SK-N-SH treated with all-trans-retinoic acid at 6 μM for 48 hours (cell line): Measurements from ENCODE around the gene TMEM141.

ENCODE experiments used
- ARNTL ChIP-seq: fragments of 450-650 bp; formaldehyde crosslinking; IDR thresholded peaks from 2 replicates; pipeline ENCODE4 v1.5.0; 2020; ENCODE audit warnings: low read depth, mild to moderate bottlenecking, moderate library complexity, borderline replicate concordance
- BACH2 ChIP-seq: fragments of 250-450 bp; sonication (Bioruptor Pico); IDR thresholded peaks from 2 replicates; pipeline ENCODE4 v1.9.0; 2021; ENCODE audit warnings: mild to moderate bottlenecking, borderline replicate concordance
- ESRRG ChIP-seq: fragments of 250-450 bp; sonication (Bioruptor Pico); IDR thresholded peaks from 2 replicates; pipeline ENCODE4 v1.6.1; 2021; ENCODE audit warnings: mild to moderate bottlenecking
- GLIS3 ChIP-seq: fragments of 250-450 bp; sonication (Bioruptor Pico); IDR thresholded peaks from 2 replicates; pipeline ENCODE4 v1.5.0; 2020; ENCODE audit warnings: mild to moderate bottlenecking, moderate library complexity
- PATZ1 ChIP-seq: fragments of 250-450 bp; sonication (Bioruptor Pico); IDR thresholded peaks from 2 replicates; pipeline ENCODE4 v1.8.0; 2020; ENCODE audit warnings: mild to moderate bottlenecking, moderate library complexity, borderline replicate concordance
- POU6F1 ChIP-seq: fragments of 250-450 bp; sonication (Bioruptor Pico); IDR thresholded peaks from 2 replicates; pipeline ENCODE4 v1.8.0; 2021; ENCODE audit warnings: low read depth, mild to moderate bottlenecking, moderate library complexity, borderline replicate concordance
- PPARA ChIP-seq: fragments of 250-450 bp; sonication (Bioruptor Pico); IDR thresholded peaks from 2 replicates; pipeline ENCODE4 v1.5.0; 2020; ENCODE audit warnings: mild to moderate bottlenecking, borderline replicate concordance
- RARB ChIP-seq: fragments of 250-450 bp; sonication (Bioruptor Pico); IDR thresholded peaks from 2 replicates; pipeline ENCODE4 v1.8.0; 2021; ENCODE audit warnings: mild to moderate bottlenecking, moderate library complexity
- SNAI2 ChIP-seq: fragments of 250-450 bp; sonication (Bioruptor Pico); IDR thresholded peaks from 2 replicates; pipeline ENCODE4 v1.5.0; 2020; ENCODE audit warnings: mild to moderate bottlenecking, moderate library complexity
- ZC3H10 ChIP-seq: fragments of 250-450 bp; sonication (Bioruptor Pico); IDR thresholded peaks from 2 replicates; pipeline ENCODE4 v1.5.1; 2021; ENCODE audit warnings: mild to moderate bottlenecking, moderate library complexity
- ZFP3 ChIP-seq: fragments of 250-450 bp; sonication (Bioruptor Pico); IDR thresholded peaks from 2 replicates; pipeline ENCODE4 v1.5.0; 2020; ENCODE audit warnings: mild to moderate bottlenecking, moderate library complexity
- ZFP30 ChIP-seq: fragments of 450-650 bp; formaldehyde crosslinking; IDR thresholded peaks from 2 replicates; pipeline ENCODE4 v1.5.0; 2022; ENCODE audit warnings: mild to moderate bottlenecking, moderate library complexity
- ZNF70 ChIP-seq: fragments of 450-650 bp; formaldehyde crosslinking; IDR thresholded peaks from 2 replicates; pipeline ENCODE4 v1.5.0; 2020; ENCODE audit warnings: mild to moderate bottlenecking, moderate library complexity
- TF ChIP-seq, protein P1 (sequence below): fragments of 250-450 bp; sonication (Bioruptor Pico); IDR thresholded peaks from 2 replicates; pipeline ENCODE4 v1.5.1; 2021; ENCODE audit warnings: mild to moderate bottlenecking, moderate library complexity

DNA sequence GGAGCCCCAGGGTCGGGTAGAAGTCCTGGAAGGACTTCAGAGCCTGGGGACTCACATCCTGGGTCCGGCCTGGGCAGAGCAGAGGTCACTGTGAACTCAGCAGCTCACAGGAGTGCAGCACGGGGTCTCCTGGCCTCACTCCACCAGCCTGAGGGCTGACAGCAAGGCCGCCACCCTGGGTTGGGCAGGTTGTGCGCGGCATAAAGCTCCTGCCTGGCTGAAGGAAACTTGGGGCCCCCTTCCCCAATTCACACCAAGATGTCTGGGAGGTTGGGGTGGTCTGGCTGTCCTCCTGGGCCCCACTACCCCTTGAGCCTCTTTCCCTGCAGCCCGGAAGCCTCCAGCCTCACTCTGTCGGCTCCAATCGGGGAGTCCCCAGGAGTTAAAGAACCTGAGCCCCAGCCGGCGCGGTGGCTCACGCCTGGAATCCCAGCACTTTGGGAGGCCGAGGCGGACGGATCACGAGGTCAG, 28.9 kb upstream of the TMEM141 start:
- no peak for TF ChIP-seq SNAI2 (CRISPR knock-in tag)
- no peak for TF ChIP-seq RARB
- TF ChIP-seq, protein P1, sequence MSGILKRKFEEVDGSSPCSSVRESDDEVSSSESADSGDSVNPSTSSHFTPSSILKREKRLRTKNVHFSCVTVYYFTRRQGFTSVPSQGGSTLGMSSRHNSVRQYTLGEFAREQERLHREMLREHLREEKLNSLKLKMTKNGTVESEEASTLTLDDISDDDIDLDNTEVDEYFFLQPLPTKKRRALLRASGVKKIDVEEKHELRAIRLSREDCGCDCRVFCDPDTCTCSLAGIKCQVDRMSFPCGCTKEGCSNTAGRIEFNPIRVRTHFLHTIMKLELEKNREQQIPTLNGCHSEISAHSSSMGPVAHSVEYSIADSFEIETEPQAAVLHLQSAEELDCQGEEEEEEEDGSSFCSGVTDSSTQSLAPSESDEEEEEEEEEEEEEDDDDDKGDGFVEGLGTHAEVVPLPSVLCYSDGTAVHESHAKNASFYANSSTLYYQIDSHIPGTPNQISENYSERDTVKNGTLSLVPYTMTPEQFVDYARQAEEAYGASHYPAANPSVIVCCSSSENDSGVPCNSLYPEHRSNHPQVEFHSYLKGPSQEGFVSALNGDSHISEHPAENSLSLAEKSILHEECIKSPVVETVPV (CRISPR knock-in tag): no peak
- TF ChIP-seq ZNF70 (CRISPR knock-in tag): no peak
- TF ChIP-seq POU6F1: no peak
- TF ChIP-seq GLIS3: no peak
- no peak for TF ChIP-seq ARNTL (CRISPR knock-in tag)
- no peak for TF ChIP-seq ZFP30
- no peak for TF ChIP-seq PATZ1 (CRISPR knock-in tag)
- no peak for TF ChIP-seq PPARA (CRISPR knock-in tag)
- TF ChIP-seq ZC3H10 (CRISPR knock-in tag): no peak
- no peak for TF ChIP-seq BACH2 (CRISPR knock-in tag)
- no peak for TF ChIP-seq ZFP3 (CRISPR knock-in tag)
- TF ChIP-seq ESRRG: no peak
